ENCODE measurements around the gene SMAD7.

DNA sequence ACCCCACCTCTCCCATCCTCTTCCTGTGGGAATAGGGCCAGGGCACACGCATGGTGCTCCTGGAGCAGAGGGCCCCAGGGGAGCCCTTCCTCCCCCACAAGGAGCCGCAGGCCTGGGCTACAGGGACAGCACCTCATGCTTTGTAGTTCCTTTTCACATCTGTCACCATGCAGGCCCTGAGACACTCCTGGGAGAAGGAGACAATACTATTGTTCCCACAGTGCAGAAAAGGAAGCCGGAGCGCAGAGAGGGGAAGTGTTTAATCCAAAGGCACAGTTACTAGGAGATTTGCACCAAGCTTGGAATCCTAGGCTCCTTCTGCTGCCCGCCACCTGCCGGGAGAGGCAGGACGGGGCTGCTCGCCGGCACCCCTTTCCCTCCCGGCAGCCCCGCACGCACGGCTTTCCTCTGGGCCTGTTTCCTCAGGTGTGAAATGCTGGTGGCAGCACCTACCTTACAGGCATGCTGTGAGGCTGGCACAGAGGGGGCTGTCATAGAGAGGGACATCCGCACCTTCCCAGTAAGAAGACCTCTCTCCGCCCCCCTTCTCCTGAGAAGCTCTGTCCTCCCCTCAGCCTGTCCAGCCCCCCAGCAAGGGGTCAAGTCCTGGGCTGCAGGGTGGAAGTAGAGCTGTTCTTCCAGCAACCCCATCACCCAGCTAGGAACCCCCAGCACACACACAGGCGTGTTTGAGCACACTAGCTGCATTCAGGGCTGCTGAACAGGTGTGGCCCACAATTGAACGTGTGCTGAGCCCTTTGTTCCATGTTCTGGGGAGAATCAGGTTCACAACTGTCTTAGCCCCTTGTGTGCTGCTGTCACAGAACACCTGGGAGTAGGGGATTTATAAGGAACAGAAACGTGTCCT is 62.6 kb downstream of the SMAD7 start:
- TF ChIP-seq, protein P1, sequence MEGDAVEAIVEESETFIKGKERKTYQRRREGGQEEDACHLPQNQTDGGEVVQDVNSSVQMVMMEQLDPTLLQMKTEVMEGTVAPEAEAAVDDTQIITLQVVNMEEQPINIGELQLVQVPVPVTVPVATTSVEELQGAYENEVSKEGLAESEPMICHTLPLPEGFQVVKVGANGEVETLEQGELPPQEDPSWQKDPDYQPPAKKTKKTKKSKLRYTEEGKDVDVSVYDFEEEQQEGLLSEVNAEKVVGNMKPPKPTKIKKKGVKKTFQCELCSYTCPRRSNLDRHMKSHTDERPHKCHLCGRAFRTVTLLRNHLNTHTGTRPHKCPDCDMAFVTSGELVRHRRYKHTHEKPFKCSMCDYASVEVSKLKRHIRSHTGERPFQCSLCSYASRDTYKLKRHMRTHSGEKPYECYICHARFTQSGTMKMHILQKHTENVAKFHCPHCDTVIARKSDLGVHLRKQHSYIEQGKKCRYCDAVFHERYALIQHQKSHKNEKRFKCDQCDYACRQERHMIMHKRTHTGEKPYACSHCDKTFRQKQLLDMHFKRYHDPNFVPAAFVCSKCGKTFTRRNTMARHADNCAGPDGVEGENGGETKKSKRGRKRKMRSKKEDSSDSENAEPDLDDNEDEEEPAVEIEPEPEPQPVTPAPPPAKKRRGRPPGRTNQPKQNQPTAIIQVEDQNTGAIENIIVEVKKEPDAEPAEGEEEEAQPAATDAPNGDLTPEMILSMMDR (IDR thresholded peaks at IDR 0.05): peak in 1 of 3 experiments; percentile 15
- TF ChIP-seq EP300 (IDR thresholded peaks at IDR 0.05) (no peak), POLR2A (IDR thresholded peaks at IDR 0.05; ENCODE audit: low read depth) (no peak)

Data from esophagus muscularis mucosa (tissue), 4 donors.